ENCODE data around the gene MTHFSD. TPM values are rescaled to one million over a fixed set of nuclear protein-coding genes. Genes with fewer than 3 reads are reported as not detected.

The MTHFSD gene
- total RNA-seq, 1 experiment from 2014 or later, result 15.7 TPM

DNA sequence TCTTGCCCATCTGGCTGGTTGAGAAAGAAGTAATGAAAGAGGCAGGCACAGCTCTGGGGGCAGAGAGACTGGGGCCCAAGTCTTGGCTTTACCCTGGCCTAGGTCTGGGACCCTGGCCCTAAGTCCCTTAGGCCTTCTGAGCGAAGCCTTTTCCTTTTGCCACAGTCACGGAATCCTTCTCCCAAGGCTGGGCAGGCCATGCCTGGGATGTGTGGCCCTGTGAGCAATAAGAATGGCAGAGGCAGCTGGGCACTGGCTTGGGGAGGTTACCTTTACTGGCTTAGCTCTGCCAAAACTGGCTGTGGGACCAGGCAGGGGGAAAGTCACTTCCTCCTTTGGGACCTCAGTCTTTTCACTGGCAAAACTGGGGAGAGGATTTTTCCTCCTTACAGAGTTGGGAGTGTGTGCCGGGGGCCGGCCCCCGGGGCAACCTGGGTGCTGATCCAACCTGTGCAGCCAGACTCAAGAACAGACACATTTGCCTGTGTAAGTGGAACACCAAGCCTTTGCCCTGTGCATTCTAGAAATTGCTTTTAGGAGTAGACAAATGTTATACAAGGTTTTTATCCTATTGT is 31.8 kb downstream of the MTHFSD start:
- Mint-ChIP-seq H3K4me1 (no peaks in the 10 kb centered on the region; the same call in 1 of the 2 replicates), H3K27me3 (ENCODE audit: low read depth) (peaks cover 31% of the 10 kb centered on the region), H3K9me3 (peaks cover 13% of the 10 kb centered on the region; the same call in 1 of the 2 replicates), H3K27ac (no peak overlapping the region), H3K4me3 (no peak overlapping the region), H3K36me3 (no peaks in the 10 kb centered on the region; the same call in 1 of the 2 replicates)
- no peak for ATAC-seq
- no peak for DNase-seq (ENCODE audit: low spot score)
- no peak for TF ChIP-seq ESRRA (CRISPR knock-in tag; IDR thresholded peaks at IDR 0.05; ENCODE audit: borderline replicate concordance)
- TF ChIP-seq ZNF232 (CRISPR knock-in tag; IDR thresholded peaks at IDR 0.05), result no peak
- no peak for TF ChIP-seq MXD4 (CRISPR knock-in tag; IDR thresholded peaks at IDR 0.05; ENCODE audit: borderline replicate concordance)
- TF ChIP-seq ZNF121 (CRISPR knock-in tag; IDR thresholded peaks at IDR 0.05), result no peak
- no peak for TF ChIP-seq FOXK1 (CRISPR knock-in tag; IDR thresholded peaks at IDR 0.05)
- TF ChIP-seq TP53 (CRISPR knock-in tag; IDR thresholded peaks at IDR 0.05), result no peak
- no peak for TF ChIP-seq ERG (CRISPR knock-in tag; IDR thresholded peaks at IDR 0.05)
- TF ChIP-seq ZSCAN18 (CRISPR knock-in tag; IDR thresholded peaks at IDR 0.05), result no peak
- TF ChIP-seq, protein P1, sequence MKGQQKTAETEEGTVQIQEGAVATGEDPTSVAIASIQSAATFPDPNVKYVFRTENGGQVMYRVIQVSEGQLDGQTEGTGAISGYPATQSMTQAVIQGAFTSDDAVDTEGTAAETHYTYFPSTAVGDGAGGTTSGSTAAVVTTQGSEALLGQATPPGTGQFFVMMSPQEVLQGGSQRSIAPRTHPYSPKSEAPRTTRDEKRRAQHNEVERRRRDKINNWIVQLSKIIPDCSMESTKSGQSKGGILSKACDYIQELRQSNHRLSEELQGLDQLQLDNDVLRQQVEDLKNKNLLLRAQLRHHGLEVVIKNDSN (CRISPR knock-in tag; IDR thresholded peaks at IDR 0.05), result no peak
- TF ChIP-seq, protein P2, sequence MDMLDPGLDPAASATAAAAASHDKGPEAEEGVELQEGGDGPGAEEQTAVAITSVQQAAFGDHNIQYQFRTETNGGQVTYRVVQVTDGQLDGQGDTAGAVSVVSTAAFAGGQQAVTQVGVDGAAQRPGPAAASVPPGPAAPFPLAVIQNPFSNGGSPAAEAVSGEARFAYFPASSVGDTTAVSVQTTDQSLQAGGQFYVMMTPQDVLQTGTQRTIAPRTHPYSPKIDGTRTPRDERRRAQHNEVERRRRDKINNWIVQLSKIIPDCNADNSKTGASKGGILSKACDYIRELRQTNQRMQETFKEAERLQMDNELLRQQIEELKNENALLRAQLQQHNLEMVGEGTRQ (CRISPR knock-in tag; IDR thresholded peaks at IDR 0.05), result no peak
- ChIA-PET CTCF (interaction anchor here (1.0 to 1.5 kb wide), 3 partner anchors 271 to 479 kb away, joined by 4 to 6 read pairs (median 4); no protein-coding TSS in a partner anchor), POLR2A (no interaction called here)

GRCh38 chr16:86522634-86523033 is 32.4 kb downstream of the MTHFSD start:
- TF ChIP-seq PRDM15 (CRISPR knock-in tag; IDR thresholded peaks at IDR 0.05) (no peak), NFYB (CRISPR knock-in tag; conservative IDR thresholded peaks at IDR 0.05; ENCODE audit: low read depth) (no peak)
- Mint-ChIP-seq H3K27me3 (ENCODE audit: low read depth) (peaks cover 37% of the 10 kb centered on the region), H3K9me3 (peaks cover 11% of the 10 kb centered on the region; the same call in 1 of the 2 replicates)

More at GRCh38 chr16:86522634-86523033, 32.4 kb downstream of the MTHFSD start:
- no peak overlapping the region for H3K4me3 Mint-ChIP-seq
- ChIA-PET POLR2A (no interaction called here), CTCF (interaction anchor here (1.0 to 1.5 kb wide), 3 partner anchors 270 to 479 kb away, joined by 4 to 6 read pairs (median 4); no protein-coding TSS in a partner anchor)
- H3K27ac Mint-ChIP-seq, result no peak overlapping the region
- no peaks in the 10 kb centered on the region; the same call in 1 of the 2 replicates for H3K4me1 Mint-ChIP-seq
- ATAC-seq (no peak), DNase-seq (ENCODE audit: low spot score) (no peak)
- H3K36me3 Mint-ChIP-seq, result no peaks in the 10 kb centered on the region; the same call in 1 of the 2 replicates

Data from WTC11 (cell line).